Stimulated activated CD8-positive, alpha-beta memory T cell treated with anti-CD3 and anti-CD28 coated beads, Interleukin-4, amount 100 ng/mL, for 4 hours (primary cell): ENCODE measurements around the gene TRIM31.

ENCODE experiments used
- DNase-seq, 2 donors: peaks; one replicate each; pipeline ENCODE4 v3.0.0-alpha.2; 2020; ENCODE audit warnings: low read depth in 2 of 2, low spot score in 1 of 2

Gene TRIM31

GRCh38 chr6:30113003-30113759, at the start of gene TRIM31:
Gene TRIM31, minus strand, starts transcription at chr6:30113090. Its CDS starts 285 bp downstream, at chr6:30112805.
- no peak for DNase-seq

- DNase-seq, result no peak
These were observed 49.6 kb upstream of the TRIM31 start for GRCh38 chr6:30162265-30163089.

GRCh38 chr6:30160785-30161531, 48.1 kb upstream of the TRIM31 start, which contains the start of gene TRIM10:
Gene TRIM10, minus strand, starts transcription at chr6:30161211. Its CDS starts 353 bp downstream, at chr6:30160858.
- DNase-seq, result no peak

GRCh38 chr6:30160008-30160784, 47.3 kb upstream of the TRIM31 start:
- no peak for DNase-seq

GRCh38 chr6:30158475-30159040, 45.7 kb upstream of the TRIM31 start:
- DNase-seq, result no peak

GRCh38 chr6:30157999-30158398, 45.1 kb upstream of the TRIM31 start:
- DNase-seq, result no peak

GRCh38 chr6:30157581-30157980, 44.7 kb upstream of the TRIM31 start:
- no peak for DNase-seq

GRCh38 chr6:30156774-30157173, 43.9 kb upstream of the TRIM31 start:
- DNase-seq, result no peak

- DNase-seq, result no peak
These were observed 43.3 kb upstream of the TRIM31 start for GRCh38 chr6:30156262-30156599.

- DNase-seq, result no peak
These were observed 42.8 kb upstream of the TRIM31 start for GRCh38 chr6:30155520-30156261.

- DNase-seq, result no peak
These were observed 42.0 kb upstream of the TRIM31 start for GRCh38 chr6:30154709-30155519.

- no peak for DNase-seq
These were observed 41.2 kb upstream of the TRIM31 start for GRCh38 chr6:30154061-30154460.

- DNase-seq, result no peak
These were observed 40.2 kb upstream of the TRIM31 start for GRCh38 chr6:30152910-30153610.

- no peak for DNase-seq
These were observed 39.3 kb upstream of the TRIM31 start for GRCh38 chr6:30152016-30152673.

GRCh38 chr6:30151580-30151979, 38.7 kb upstream of the TRIM31 start:
- DNase-seq, result no peak

- no peak for DNase-seq
These were observed 37.9 kb upstream of the TRIM31 start for GRCh38 chr6:30150671-30151395.

GRCh38 chr6:30149858-30150550, 37.1 kb upstream of the TRIM31 start:
- DNase-seq, result no peak
